ENCODE measurements around the gene MARF1. TPM values are rescaled to one million over a fixed set of nuclear protein-coding genes. Genes with fewer than 3 reads are reported as not detected.

MARF1 gene
- total and polyA plus RNA-seq, 9 of the 15 experiments (the other 6 are each of a cell fraction or from before 2014, with no cell fraction given), result 4.7 to 33.2 (median 11.7) TPM

DNA sequence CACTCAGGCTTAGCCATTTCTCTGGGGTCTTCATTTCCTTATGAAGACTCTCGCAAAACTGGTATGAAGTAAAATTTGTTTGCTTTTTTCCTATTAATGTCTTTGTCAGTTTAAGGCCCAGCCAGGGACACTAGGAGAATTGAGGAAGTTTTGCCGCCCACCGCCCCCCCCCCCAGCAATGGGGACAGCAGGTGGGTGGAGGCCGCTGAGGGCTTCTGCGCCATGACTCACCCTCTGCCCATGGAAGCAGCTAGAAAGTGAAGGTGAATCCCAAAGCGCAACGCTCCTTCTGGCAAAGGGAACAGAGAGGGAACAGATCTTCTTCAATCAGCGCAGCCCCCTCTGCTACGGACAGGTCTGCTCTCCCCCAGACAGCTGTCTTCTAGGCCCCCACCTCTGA is 49.7 kb downstream of the MARF1 start (continued):
- TF ChIP-seq, protein P1, sequence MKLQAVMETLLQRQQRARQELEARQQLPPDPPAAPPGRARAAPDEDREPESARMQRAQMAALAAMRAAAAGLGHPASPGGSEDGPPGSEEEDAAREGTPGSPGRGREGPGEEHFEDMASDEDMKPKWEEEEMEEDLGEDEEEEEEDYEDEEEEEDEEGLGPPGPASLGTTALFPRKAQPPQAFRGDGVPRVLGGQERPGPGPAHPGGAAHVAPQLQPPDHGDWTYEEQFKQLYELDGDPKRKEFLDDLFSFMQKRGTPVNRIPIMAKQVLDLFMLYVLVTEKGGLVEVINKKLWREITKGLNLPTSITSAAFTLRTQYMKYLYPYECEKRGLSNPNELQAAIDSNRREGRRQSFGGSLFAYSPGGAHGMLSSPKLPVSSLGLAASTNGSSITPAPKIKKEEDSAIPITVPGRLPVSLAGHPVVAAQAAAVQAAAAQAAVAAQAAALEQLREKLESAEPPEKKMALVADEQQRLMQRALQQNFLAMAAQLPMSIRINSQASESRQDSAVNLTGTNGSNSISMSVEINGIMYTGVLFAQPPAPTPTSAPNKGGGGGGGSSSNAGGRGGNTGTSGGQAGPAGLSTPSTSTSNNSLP (IDR thresholded peaks at IDR 0.05; ENCODE audit: borderline replicate concordance, low read depth, low read length), result no peak
- no peak for TF ChIP-seq MECOM (CRISPR knock-in tag; IDR thresholded peaks at IDR 0.05)
- TF ChIP-seq, protein P2, sequence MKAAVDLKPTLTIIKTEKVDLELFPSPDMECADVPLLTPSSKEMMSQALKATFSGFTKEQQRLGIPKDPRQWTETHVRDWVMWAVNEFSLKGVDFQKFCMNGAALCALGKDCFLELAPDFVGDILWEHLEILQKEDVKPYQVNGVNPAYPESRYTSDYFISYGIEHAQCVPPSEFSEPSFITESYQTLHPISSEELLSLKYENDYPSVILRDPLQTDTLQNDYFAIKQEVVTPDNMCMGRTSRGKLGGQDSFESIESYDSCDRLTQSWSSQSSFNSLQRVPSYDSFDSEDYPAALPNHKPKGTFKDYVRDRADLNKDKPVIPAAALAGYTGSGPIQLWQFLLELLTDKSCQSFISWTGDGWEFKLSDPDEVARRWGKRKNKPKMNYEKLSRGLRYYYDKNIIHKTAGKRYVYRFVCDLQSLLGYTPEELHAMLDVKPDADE (conservative IDR thresholded peaks at IDR 0.05; ENCODE audit: control insufficient read depth, low read depth, low read length), result no peak
- TF ChIP-seq ESRRB (CRISPR knock-in tag; IDR thresholded peaks at IDR 0.05; ENCODE audit: borderline replicate concordance), result no peak
- TF ChIP-seq POLR2A (conservative IDR thresholded peaks at IDR 0.05), result no peak
- TF ChIP-seq, protein P3, sequence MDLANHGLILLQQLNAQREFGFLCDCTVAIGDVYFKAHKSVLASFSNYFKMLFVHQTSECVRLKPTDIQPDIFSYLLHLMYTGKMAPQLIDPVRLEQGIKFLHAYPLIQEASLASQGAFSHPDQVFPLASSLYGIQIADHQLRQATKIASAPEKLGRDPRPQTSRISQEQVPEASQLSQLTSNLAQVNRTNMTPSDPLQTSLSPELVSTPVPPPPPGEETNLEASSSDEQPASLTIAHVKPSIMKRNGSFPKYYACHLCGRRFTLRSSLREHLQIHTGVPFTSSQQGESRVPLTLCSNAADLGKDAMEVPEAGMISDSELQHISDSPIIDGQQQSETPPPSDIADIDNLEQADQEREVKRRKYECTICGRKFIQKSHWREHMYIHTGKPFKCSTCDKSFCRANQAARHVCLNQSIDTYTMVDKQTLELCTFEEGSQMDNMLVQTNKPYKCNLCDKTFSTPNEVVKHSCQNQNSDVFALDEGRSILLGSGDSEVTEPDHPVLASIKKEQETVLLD (IDR thresholded peaks at IDR 0.05), result no peak
- TF ChIP-seq, protein P4, sequence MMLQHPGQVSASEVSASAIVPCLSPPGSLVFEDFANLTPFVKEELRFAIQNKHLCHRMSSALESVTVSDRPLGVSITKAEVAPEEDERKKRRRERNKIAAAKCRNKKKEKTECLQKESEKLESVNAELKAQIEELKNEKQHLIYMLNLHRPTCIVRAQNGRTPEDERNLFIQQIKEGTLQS (IDR thresholded peaks at IDR 0.05), result peak; percentile 81
- TF ChIP-seq, protein P4 (CRISPR knock-in tag; conservative IDR thresholded peaks at IDR 0.05), result no peak
- no peak for TF ChIP-seq GABPB2 (CRISPR knock-in tag; conservative IDR thresholded peaks at IDR 0.05)
- TF ChIP-seq NR2F6 (CRISPR knock-in tag; IDR thresholded peaks at IDR 0.05), result no peak
- no peak for TF ChIP-seq RBM39 (optimal IDR thresholded peaks at IDR 0.05; ENCODE audit: low read depth, low read length)
- no peak for TF ChIP-seq SRF (CRISPR knock-in tag; IDR thresholded peaks at IDR 0.05)
- TF ChIP-seq, protein P5, sequence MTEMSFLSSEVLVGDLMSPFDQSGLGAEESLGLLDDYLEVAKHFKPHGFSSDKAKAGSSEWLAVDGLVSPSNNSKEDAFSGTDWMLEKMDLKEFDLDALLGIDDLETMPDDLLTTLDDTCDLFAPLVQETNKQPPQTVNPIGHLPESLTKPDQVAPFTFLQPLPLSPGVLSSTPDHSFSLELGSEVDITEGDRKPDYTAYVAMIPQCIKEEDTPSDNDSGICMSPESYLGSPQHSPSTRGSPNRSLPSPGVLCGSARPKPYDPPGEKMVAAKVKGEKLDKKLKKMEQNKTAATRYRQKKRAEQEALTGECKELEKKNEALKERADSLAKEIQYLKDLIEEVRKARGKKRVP (CRISPR knock-in tag; IDR thresholded peaks at IDR 0.05), result no peak
- no peak for TF ChIP-seq ZNF445 (CRISPR knock-in tag; IDR thresholded peaks at IDR 0.05; ENCODE audit: low read depth)
- no peak for TF ChIP-seq PHB (CRISPR knock-in tag; IDR thresholded peaks at IDR 0.05)
- TF ChIP-seq, protein P6, sequence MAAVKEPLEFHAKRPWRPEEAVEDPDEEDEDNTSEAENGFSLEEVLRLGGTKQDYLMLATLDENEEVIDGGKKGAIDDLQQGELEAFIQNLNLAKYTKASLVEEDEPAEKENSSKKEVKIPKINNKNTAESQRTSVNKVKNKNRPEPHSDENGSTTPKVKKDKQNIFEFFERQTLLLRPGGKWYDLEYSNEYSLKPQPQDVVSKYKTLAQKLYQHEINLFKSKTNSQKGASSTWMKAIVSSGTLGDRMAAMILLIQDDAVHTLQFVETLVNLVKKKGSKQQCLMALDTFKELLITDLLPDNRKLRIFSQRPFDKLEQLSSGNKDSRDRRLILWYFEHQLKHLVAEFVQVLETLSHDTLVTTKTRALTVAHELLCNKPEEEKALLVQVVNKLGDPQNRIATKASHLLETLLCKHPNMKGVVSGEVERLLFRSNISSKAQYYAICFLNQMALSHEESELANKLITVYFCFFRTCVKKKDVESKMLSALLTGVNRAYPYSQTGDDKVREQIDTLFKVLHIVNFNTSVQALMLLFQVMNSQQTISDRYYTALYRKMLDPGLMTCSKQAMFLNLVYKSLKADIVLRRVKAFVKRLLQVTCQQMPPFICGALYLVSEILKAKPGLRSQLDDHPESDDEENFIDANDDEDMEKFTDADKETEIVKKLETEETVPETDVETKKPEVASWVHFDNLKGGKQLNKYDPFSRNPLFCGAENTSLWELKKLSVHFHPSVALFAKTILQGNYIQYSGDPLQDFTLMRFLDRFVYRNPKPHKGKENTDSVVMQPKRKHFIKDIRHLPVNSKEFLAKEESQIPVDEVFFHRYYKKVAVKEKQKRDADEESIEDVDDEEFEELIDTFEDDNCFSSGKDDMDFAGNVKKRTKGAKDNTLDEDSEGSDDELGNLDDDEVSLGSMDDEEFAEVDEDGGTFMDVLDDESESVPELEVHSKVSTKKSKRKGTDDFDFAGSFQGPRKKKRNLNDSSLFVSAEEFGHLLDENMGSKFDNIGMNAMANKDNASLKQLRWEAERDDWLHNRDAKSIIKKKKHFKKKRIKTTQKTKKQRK (IDR thresholded peaks at IDR 0.05; ENCODE audit: borderline replicate concordance, low read depth, low read length), result no peak
